Adrenal gland (tissue), 12 donors: Measurements from ENCODE around the gene PI4KA. TPM values are rescaled to one million over a fixed set of nuclear protein-coding genes. Genes with fewer than 3 reads are reported as not detected.
"Not testable (repeated sequence)": the region's sequence is repeated elsewhere in the genome, so short reads cannot be mapped to it uniquely, and the experiment has no call there.

Experiments
- DNase-seq, 7 donors: peaks; one replicate each; pipeline ENCODE4 v3.0.0-alpha.2; 2019 to 2020
- H3K27ac ChIP-seq, 5 donors: fragments of 200-600 bp; sonication (generic) in 4 of 5; 1 replicate in 3 of 5; 2 replicates in 2 of 5; pipeline versions ENCODE4 v1.5.1 to v1.8.0; 2016 to 2020; ENCODE audit warnings: mild to moderate bottlenecking in 1 of 5
- H3K27me3 ChIP-seq: fragments of 200-600 bp; 2 replicates; pipeline ENCODE4 v1.8.0; 2021
- H3K36me3 ChIP-seq, 2 donors: fragments of 200-600 bp; replicated peaks in 1 of 2; 1 replicate in 1 of 2; 2 replicates in 1 of 2; pipeline versions ENCODE4 v1.5.1 to v1.8.0; 2018 to 2022
- H3K4me1 ChIP-seq, 2 donors: fragments of 200-600 bp; replicated peaks in 1 of 2; 1 replicate in 1 of 2; 2 replicates in 1 of 2; pipeline versions ENCODE4 v1.5.1 to v1.8.0; 2018 to 2021
- H3K4me3 ChIP-seq, 4 donors: fragments of 200-600 bp; sonication (generic) in 3 of 4; one replicate each; pipeline ENCODE4 v1.5.1; 2016 to 2018
- H3K9me3 ChIP-seq, 3 donors: fragments of 200-600 bp; sonication (generic) in 1 of 3; replicated peaks in 1 of 3; 1 replicate in 2 of 3; 2 replicates in 1 of 3; pipeline versions ENCODE4 v1.5.1 to v1.8.0; 2016 to 2021
- POLR2A ChIP-seq, 2 donors: fragments of 450-650 bp; IDR thresholded peaks; one replicate each; pipeline ENCODE4 v1.6.1; 2017; ENCODE audit warnings: antibody characterized with exemption in 2 of 2, mild to moderate bottlenecking in 2 of 2, moderate library complexity in 1 of 2
- WGBS, 4 donors: extraction: QIAGEN DNeasy Blood & Tissue Kit in 2 of 4; methylation state at CpG; one replicate each; pipeline versions ENCODE4 v1.1.5 to v1.1.7; 2013 to 2017; 5-methylcytosine and 5-hydroxymethylcytosine counted together
- intact Hi-C, 2 donors: fragments of 100-400 bp; cut with DNase I; formaldehyde crosslinking; loops; one replicate each; pipeline versions ENCODE4 v1.14.1 to v1.15.0; 2022 to 2023
- polyA plus RNA-seq, 3 donors: library from polyadenylated mRNA; stranded (reverse); fragments of 200-250 nt in 2 of 3; fragments of 350-450 nt in 1 of 3; fragmentation: Illumina TruSeq in 1 of 3; extraction: RNeasy Lipid Tissue Mini Kit (QIAGEN cat#74804) in 1 of 3; gene quantifications; one replicate each; pipeline ENCODE4 v1.2.3, GENCODE V29; 2013 to 2014
- total RNA-seq, 9 donors: library from RNA; depleted of rRNA in 4 of 9; stranded (reverse); fragments of >200 nt in 4 of 9; fragments of 120-200 nt in 1 of 9; fragmentation: NEBNext Ultra II Directional in 1 of 9; extraction: Animal tissue kit (Norgen Biotek cat#: 25700) in 1 of 9; gene quantifications; one replicate each; pipeline versions ENCODE4 v1.1.0 to v1.2.4, GENCODE V29; 2013 to 2023
- TF ChIP-seq, protein P1 (sequence below), 6 experiments: fragments of 450-650 bp in 4 of 6; fragments of 200-600 bp in 2 of 6; sonication (generic) in 1 of 6; IDR thresholded peaks; 1 replicate in 5 of 6; 2 replicates in 1 of 6; pipeline versions ENCODE4 v1.5.1 to v1.8.0; 2016 to 2021; ENCODE audit warnings: antibody characterized with exemption in 6 of 6, mild to moderate bottlenecking in 2 of 6, moderate library complexity in 1 of 6
- donor health status: healthy with polysubstance abuse.
- donor health status: Bipolar disorder and iron deficiency.
- donor health status: DM: yes; HTN: yes; CAD: no.
- donor health status: DM: no; HTN: no; CAD: no.
- donor health status: DM: no; HTN: no; CAD: no.
- donor health status: DM: yes; HTN: yes; CAD: no.

The PI4KA gene
- total and polyA plus RNA-seq, 12 donors, result 36.4 to 134 (median 85.6) TPM

DNA sequence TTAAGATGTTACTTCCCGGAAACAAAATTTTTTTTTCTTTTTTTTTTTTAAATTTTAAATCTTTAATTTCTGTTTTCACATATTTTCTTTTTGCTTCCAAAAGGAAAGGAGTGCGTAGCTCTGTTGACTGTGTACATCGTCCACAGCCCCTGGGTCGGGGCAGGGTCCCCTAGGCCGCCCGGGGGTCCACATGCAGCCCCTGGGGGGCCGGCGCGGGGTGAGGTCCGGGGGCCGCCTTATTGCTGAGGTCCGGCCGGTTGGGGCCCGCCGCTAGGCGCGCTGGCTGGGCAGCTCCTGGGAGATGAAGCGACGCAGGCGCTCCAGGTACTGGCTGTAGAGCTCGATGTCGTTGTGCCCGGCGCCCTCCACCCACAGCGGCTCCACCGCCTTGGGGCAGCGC is 191.1 kb downstream of the PI4KA start:
- peaks cover 13% of the 10 kb centered on the region for H3K27me3 ChIP-seq
- 80 to 95% (median 84%) methylated on average over 6 to 20 of the region's 27 CpGs for WGBS, 4 donors
- H3K9me3 ChIP-seq, intact Hi-C loops, H3K27ac ChIP-seq, H3K4me1 ChIP-seq, H3K4me3 ChIP-seq, DNase-seq, H3K36me3 ChIP-seq: not testable (repeated sequence)

DNA sequence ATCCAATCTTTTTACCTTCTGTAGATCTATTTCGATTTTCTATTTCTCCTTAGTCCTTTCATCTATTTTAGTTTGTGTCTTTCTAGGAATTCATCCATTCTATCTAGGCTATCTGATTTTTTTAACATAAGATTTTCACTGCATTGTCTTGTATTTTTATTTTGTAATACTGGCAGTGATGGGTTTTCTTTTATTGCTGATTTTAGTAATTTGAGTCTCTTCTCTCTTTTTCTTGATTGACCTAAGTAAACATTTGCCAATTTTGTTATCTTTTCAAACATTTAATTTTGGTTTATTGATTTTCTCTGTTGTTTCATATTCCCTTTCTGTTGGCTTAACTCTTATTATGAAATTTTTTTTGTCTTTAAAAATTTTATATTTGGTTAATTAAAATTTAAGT is 192.1 kb downstream of the PI4KA start:
- intact Hi-C loops, result no loop called here
- Histone ChIP-seq H3K9me3 (peaks cover 0 to 3% (median 0%) of the 10 kb centered on the region in 3 donors), H3K4me1 (no peaks in the 10 kb centered on the region), H3K36me3 (no peaks in the 10 kb centered on the region), H3K27ac (no peak overlapping the region), H3K27me3 (peaks cover 12% of the 10 kb centered on the region), H3K4me3 (no peak overlapping the region)
- TF ChIP-seq, protein P1, sequence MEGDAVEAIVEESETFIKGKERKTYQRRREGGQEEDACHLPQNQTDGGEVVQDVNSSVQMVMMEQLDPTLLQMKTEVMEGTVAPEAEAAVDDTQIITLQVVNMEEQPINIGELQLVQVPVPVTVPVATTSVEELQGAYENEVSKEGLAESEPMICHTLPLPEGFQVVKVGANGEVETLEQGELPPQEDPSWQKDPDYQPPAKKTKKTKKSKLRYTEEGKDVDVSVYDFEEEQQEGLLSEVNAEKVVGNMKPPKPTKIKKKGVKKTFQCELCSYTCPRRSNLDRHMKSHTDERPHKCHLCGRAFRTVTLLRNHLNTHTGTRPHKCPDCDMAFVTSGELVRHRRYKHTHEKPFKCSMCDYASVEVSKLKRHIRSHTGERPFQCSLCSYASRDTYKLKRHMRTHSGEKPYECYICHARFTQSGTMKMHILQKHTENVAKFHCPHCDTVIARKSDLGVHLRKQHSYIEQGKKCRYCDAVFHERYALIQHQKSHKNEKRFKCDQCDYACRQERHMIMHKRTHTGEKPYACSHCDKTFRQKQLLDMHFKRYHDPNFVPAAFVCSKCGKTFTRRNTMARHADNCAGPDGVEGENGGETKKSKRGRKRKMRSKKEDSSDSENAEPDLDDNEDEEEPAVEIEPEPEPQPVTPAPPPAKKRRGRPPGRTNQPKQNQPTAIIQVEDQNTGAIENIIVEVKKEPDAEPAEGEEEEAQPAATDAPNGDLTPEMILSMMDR (IDR thresholded peaks at IDR 0.05), result no peak
- no peak for TF ChIP-seq POLR2A (IDR thresholded peaks at IDR 0.05)
- no peak for DNase-seq
- WGBS, 4 donors, result 52 to 89% (median 60%) methylated on average over 1 of the region's 1 CpG

GRCh38 chr22:20664594-20664959 is 194.0 kb downstream of the PI4KA start:
- 96 to 100% (median 100%) methylated on average over 1 of the region's 1 CpG; no CpG with 5 or more reads in 1 of the 4 donors for WGBS, 4 donors
- no peak for DNase-seq
- Histone ChIP-seq H3K4me3 (no peak overlapping the region), H3K27me3 (no peaks in the 10 kb centered on the region), H3K9me3 (peaks cover 0 to 3% (median 0%) of the 10 kb centered on the region in 3 donors), H3K36me3 (no peaks in the 10 kb centered on the region), H3K4me1 (no peaks in the 10 kb centered on the region), H3K27ac (no peak overlapping the region)
- intact Hi-C loops, result no loop called here
- no peak for TF ChIP-seq POLR2A (IDR thresholded peaks at IDR 0.05)
- TF ChIP-seq, protein P1 (IDR thresholded peaks at IDR 0.05), result no peak

- H3K36me3 ChIP-seq, result no peaks in the 10 kb centered on the region
- intact Hi-C loops, result no loop called here
- no peaks in the 10 kb centered on the region for H3K27me3 ChIP-seq
- no peak overlapping the region for H3K27ac ChIP-seq
- no peak for TF ChIP-seq POLR2A (IDR thresholded peaks at IDR 0.05)
- TF ChIP-seq, protein P1 (IDR thresholded peaks at IDR 0.05), result no peak
- no peak for DNase-seq
- H3K9me3 ChIP-seq, result peaks cover 0 to 3% (median 0%) of the 10 kb centered on the region in 3 donors
- no peaks in the 10 kb centered on the region for H3K4me1 ChIP-seq
- WGBS, 4 donors, result 89 to 92% (median 91%) methylated on average over 3 to 7 of the region's 7 CpGs
- no peak overlapping the region for H3K4me3 ChIP-seq
These were observed 194.5 kb downstream of the PI4KA start for GRCh38 chr22:20663941-20664593.
